A549 treated with DMSO at 1 μM for 4 hours (cell line): Measurements from ENCODE around the gene CCSER2. TPM values are rescaled to one million over a fixed set of nuclear protein-coding genes. Genes with fewer than 3 reads are reported as not detected.

Experiments used
- total RNA-seq: library from RNA; stranded (reverse); fragments of 200-300 nt; extraction: Qiagen RNA extraction; gene quantifications from 5 replicates; pipeline ENCODE4 v1.2.3, GENCODE V29; 2022; ENCODE audit warnings: low read depth

Gene CCSER2, protein sequence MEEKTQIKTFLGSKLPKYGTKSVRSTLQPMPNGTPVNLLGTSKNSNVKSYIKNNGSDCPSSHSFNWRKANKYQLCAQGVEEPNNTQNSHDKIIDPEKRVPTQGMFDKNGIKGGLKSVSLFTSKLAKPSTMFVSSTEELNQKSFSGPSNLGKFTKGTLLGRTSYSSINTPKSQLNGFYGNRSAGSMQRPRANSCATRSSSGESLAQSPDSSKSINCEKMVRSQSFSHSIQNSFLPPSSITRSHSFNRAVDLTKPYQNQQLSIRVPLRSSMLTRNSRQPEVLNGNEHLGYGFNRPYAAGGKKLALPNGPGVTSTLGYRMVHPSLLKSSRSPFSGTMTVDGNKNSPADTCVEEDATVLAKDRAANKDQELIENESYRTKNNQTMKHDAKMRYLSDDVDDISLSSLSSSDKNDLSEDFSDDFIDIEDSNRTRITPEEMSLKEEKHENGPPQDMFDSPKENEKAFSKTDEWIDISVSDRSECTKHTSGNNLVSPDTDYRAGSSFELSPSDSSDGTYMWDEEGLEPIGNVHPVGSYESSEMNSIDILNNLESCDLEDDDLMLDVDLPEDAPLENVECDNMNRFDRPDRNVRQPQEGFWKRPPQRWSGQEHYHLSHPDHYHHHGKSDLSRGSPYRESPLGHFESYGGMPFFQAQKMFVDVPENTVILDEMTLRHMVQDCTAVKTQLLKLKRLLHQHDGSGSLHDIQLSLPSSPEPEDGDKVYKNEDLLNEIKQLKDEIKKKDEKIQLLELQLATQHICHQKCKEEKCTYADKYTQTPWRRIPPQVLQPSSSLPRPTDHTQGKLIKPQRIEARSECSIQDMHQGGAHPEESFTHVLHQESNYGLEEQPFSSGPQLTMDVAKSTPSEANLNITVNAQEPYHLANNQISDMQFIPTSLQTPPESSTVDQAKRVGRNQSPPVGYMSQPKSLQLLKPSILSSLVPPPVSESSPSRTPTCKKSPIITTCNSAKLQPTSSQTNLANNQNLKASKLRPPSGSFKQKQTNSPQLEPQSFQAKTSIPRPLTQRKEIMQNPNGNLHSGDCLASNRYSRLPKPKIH
- total RNA-seq: 9.2 to 15.4 TPM (median 11.9 TPM) in 5 replicates

DNA sequence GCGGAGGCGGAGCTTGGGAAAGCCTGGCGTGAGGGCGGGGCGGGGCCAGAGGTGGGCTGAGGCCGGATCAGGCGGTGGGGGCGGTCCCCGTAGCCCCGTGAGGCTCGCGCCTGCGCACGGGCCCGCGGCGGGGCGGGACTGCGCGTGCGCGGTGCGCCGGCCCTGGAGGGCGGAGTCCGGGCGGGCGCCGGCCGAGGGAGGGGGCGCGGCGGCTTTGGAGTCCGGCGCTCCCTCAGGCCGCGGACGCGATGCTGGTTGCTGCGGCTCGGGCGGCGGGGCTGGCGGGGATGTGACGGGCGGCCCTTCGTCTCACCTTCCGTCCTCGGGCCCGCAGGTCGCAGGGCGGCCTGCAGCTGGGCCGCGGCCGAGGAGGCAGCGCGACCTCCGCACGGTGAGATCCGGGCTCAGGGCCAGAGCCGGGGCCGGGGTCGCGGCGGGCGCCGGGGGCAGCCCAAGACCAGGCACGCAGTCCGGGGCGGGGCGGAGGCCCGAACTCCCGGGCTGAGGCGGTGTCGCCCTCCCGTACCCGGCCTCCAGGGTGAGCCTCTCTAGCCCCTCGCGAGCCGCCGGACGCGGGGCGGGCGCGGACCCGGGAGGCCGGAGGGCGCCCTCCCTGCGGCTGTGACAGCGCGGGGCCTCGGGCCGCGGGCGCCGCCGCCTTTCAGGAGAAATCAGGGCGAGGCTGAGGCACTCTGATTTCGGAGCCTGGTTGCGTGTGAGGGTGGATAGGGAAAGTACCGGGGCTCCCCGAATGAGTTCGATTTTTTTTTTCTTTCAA lies at the start of gene CCSER2:
Gene CCSER2, plus strand, starts transcription at position 172 of the 778 bp plus-strand sequence. CDS start 42,464 bp downstream, outside the sequence.

Other genes with a start within 250 kb of the CCSER2 start
- 205 to 228 TPM (median 220 TPM) in 5 replicates for gene GHITM, start 189.1 kb upstream of the CCSER2 start, total RNA-seq
- not detected in 5 replicates for gene GPR15LG, start 154.8 kb upstream of the CCSER2 start, total RNA-seq
- 0.06 to 0.13 TPM (median 0.08 TPM) in 5 replicates for gene CDHR1, start 134.1 kb upstream of the CCSER2 start, total RNA-seq
- gene LRIT2, start 103.0 kb upstream of the CCSER2 start, total RNA-seq: not detected in 5 replicates
- not detected in 5 replicates for gene LRIT1, start 87.0 kb upstream of the CCSER2 start, total RNA-seq
- not detected in 5 replicates for gene RGR, start 83.5 kb upstream of the CCSER2 start, total RNA-seq